ENCODE measurements around the gene PARP9. TPM values are rescaled to one million over a fixed set of nuclear protein-coding genes. Genes with fewer than 3 reads are reported as not detected.
"Not testable (repeated sequence)": the region's sequence is repeated elsewhere in the genome, so short reads cannot be mapped to it uniquely, and the experiment has no call there.

The PARP9 gene
- total RNA-seq, 4 donors from 2014 or later, result 8.3 to 13.1 (median 11.2) TPM

DNA sequence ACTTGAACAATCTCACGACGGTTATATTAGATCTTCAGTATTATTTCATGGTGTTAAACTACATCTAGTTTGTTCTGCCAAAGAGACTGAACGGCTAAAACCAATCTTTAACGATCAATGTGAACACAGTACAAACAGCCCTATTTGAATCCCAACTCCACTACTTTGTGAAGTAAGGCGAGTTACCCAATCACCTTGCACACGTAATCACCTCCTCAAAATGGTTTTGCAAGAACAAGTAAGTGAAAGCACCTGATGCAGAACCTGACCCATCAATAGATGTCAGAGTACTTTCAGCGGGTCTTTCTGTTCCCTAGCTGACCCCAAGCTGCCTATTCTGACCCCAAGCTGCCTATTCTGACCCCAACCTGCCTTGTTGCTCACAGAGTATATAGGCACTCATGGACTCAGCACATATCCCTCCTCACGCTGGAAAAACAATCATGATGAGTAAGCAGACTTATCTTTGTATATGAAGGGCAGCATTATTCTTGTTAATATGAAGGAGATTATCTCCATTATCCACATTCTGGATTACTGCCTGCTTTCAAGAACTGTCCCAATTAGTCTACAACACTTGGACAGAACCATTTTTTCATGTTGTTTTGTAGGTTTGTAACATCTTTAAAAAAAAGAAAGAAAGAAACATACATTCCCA is 53.1 kb downstream of the PARP9 start:
- peaks cover 20% of the 10 kb centered on the region for H3K4me1 ChIP-seq

DNA sequence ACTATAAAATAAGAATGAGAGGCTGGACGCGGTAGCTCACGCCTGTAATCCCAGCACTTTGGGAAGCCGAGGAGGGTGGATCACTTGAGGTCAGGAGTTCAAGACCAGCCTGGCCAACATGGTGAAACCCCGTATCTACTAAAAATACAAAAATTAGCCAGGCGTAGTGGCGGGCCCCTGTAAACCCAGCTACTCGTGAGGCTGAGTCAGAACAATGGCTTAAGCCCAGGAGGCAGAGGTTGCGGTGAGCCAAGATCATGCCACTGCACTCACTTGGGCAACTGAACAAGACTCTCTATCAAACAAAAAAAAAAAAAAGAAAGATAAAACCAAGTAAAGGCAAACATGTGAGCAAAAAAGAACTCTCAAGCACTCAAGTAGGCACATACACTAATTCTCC is 55.2 kb downstream of the PARP9 start:
- not testable (repeated sequence) for H3K4me3 ChIP-seq; H3K36me3 ChIP-seq; H3K9me3 ChIP-seq; H3K27ac ChIP-seq; DNase-seq (ENCODE audit: low spot score in 2 of 2); H3K27me3 ChIP-seq
- peaks cover 18% of the 10 kb centered on the region for H3K4me1 ChIP-seq
- whole genome bisulfite sequencing, result 90% methylated on average over 9 of the region's 9 CpGs

More for the DNA sequence above, 53.1 kb downstream of the PARP9 start:
- TF ChIP-seq POLR2AphosphoS5 (IDR thresholded peaks at IDR 0.05) (no peak), POLR2A (IDR thresholded peaks at IDR 0.05) (no peak), CTCF (IDR thresholded peaks at IDR 0.05) (no peak), EP300 (IDR thresholded peaks at IDR 0.05) (no peak)
- Histone ChIP-seq H3K9me3 (no peaks in the 10 kb centered on the region), H3K27me3 (no peaks in the 10 kb centered on the region), H3K27ac (no peak overlapping the region), H3K36me3 (no peaks in the 10 kb centered on the region), H3K4me3 (no peak overlapping the region)
- no peak for DNase-seq (ENCODE audit: low spot score in 2 of 2)
- WGBS, result 87% methylated on average over 8 of the region's 8 CpGs

DNA sequence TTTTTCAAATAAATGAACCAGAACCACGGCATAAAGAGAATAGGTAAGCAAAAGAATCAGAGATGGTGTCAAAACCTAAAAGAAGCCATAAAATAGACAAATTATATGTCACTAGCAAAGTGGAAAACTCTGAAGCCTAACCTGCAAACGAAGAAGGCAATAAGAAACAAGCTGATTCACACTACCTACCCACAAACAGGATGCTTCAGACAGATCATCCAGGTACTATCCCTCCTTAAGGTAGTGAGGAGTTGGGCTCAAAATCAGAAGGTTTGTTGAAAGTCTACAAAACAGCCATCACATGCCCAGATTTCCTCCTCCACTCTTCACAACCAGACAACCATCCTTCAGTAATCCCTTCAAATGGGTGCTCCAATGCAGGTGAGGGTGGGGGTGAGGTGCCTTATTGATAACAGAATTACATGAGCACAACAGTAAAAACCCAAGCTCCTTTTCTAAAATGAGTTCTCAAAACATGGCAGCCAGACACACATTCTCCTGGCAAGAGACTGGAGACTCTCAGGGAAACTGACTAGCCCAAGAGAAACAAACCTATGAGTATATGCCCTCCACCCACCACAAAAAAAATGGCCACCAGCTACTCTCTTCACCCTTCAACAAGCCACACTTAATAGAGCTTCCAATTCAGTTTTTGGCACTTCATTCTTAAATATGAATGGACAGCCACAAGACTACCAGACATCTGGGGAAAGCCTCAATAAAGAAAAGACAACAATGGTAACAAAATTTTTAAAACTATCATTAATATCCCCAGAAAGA is 55.8 kb downstream of the PARP9 start:
- TF ChIP-seq EP300 (IDR thresholded peaks at IDR 0.05) (no peak), POLR2A (IDR thresholded peaks at IDR 0.05) (no peak), POLR2AphosphoS5 (IDR thresholded peaks at IDR 0.05) (no peak), CTCF (IDR thresholded peaks at IDR 0.05) (no peak)
- Histone ChIP-seq H3K4me1 (peaks cover 12% of the 10 kb centered on the region), H3K36me3 (no peaks in the 10 kb centered on the region), H3K27ac (no peak overlapping the region), H3K9me3 (no peaks in the 10 kb centered on the region), H3K4me3 (no peak overlapping the region), H3K27me3 (no peaks in the 10 kb centered on the region)
- no peak for DNase-seq (ENCODE audit: low spot score in 2 of 2)
- 92% methylated on average over 2 of the region's 2 CpGs for WGBS

DNA sequence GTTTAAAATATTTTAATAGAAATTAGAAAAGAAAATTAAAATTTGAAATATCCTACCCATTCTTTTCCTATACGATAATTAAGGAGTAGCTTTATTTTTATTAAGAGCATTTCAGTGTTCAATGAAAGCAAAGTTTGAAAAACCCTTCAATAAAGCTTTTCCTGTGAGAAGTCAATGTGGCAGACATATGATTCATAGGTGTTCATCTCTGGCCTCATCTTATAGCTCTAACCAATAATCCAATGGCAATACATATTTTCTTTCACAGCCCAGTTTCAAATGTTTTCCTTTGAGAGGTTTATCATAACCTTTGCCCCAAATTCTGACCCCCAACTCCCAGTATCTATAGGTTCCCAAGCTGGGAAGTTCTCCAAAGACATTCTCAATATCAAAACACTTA is 57.6 kb downstream of the PARP9 start:
- WGBS, result 98% methylated on average over 1 of the region's 1 CpG
- TF ChIP-seq POLR2AphosphoS5 (IDR thresholded peaks at IDR 0.05) (no peak), CTCF (IDR thresholded peaks at IDR 0.05) (no peak)
- no peaks in the 10 kb centered on the region for H3K36me3 ChIP-seq
- H3K4me1 ChIP-seq, result peaks cover 4% of the 10 kb centered on the region
- no peaks in the 10 kb centered on the region for H3K9me3 ChIP-seq
- DNase-seq (ENCODE audit: low spot score in 2 of 2), result no peak
- H3K27ac ChIP-seq, result no peak overlapping the region
- H3K4me3 ChIP-seq, result no peak overlapping the region
- H3K27me3 ChIP-seq, result no peaks in the 10 kb centered on the region

DNA sequence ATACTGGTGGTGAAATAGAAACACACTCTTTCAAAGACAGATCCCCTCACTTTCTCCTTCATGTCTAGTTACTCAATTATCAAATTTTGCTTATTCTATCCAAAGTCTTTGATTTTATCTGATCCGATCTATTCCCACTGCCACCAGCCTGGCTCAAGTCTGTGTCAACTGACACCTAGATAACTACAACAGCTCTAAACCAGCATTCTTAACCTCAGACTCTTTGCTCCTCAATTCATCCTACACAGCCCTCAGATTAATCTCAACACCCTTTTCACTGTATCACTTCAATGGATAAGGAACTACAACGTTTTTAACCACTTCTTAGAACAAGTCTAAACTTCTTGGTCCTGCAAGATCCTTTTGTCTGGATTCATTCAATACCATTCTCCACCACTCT is 58.4 kb downstream of the PARP9 start:
- DNase-seq (ENCODE audit: low spot score in 2 of 2), result no peak
- TF ChIP-seq POLR2A (IDR thresholded peaks at IDR 0.05) (no peak), EP300 (IDR thresholded peaks at IDR 0.05) (no peak), POLR2AphosphoS5 (IDR thresholded peaks at IDR 0.05) (no peak), CTCF (IDR thresholded peaks at IDR 0.05) (no peak)
- Histone ChIP-seq H3K4me3 (no peak overlapping the region), H3K9me3 (no peaks in the 10 kb centered on the region), H3K36me3 (no peaks in the 10 kb centered on the region), H3K4me1 (peaks cover 4% of the 10 kb centered on the region), H3K27me3 (no peaks in the 10 kb centered on the region), H3K27ac (no peak overlapping the region)
- 72% methylated on average over 2 of the region's 2 CpGs for WGBS

Measured in suprapubic skin (tissue), 4 donors.